PFSK-1 (cell line): Measurements from ENCODE around the gene ZNF664.

Experiments used
- FOXP2 ChIP-seq: optimal IDR thresholded peaks from 2 replicates; pipeline ENCODE3; 2011; ENCODE audit warnings: borderline replicate concordance, control low read depth, inconsistent platforms; ENCODE audit not compliant: insufficient read depth; ENCODE audit errors: extremely low read length, extremely low read depth
- POLR2AphosphoS5 ChIP-seq: IDR thresholded peaks from 2 replicates; pipeline ENCODE4 v1.6.1; 2012; ENCODE audit warnings: low read depth, mild to moderate bottlenecking, control low read depth, low read length, moderate library complexity
- REST ChIP-seq, 2 experiments: IDR thresholded peaks; 2 replicates each; pipeline versions ENCODE4 v1.6.1 to v1.8.0; 2011 to 2012; ENCODE audit warnings: low read depth in 2 of 2, low read length in 2 of 2, control low read depth in 1 of 2, inconsistent platforms in 1 of 2, mild to moderate bottlenecking in 1 of 2, moderate library complexity in 1 of 2; ENCODE audit not compliant: insufficient read depth in 1 of 2
- SIN3A ChIP-seq: IDR thresholded peaks from 2 replicates; pipeline ENCODE4 v1.6.1; 2012; ENCODE audit warnings: mild to moderate bottlenecking, low read length, moderate library complexity, borderline replicate concordance; ENCODE audit not compliant: insufficient read depth
- TAF1 ChIP-seq: IDR thresholded peaks from 2 replicates; pipeline ENCODE4 v1.6.1; 2012; ENCODE audit warnings: low read length, control low read depth, borderline replicate concordance; ENCODE audit not compliant: insufficient read depth

ZNF664 gene

GRCh38 chr12:123997908-123998307 is 24.9 kb downstream of the ZNF664 start:
- no peak for TF ChIP-seq POLR2AphosphoS5
- no peak for TF ChIP-seq REST (IDR thresholded peaks at IDR 0.05; ENCODE audit: insufficient read depth in 1 of 2, low read depth in 2 of 2, low read length in 2 of 2)
- TF ChIP-seq SIN3A, result no peak
- TF ChIP-seq FOXP2, result no peak
- TF ChIP-seq TAF1, result no peak

GRCh38 chr12:123998344-123998990 is 25.5 kb downstream of the ZNF664 start:
- TF ChIP-seq SIN3A (no peak), POLR2AphosphoS5 (no peak), REST (IDR thresholded peaks at IDR 0.05; ENCODE audit: insufficient read depth in 1 of 2, low read depth in 2 of 2, low read length in 2 of 2) (no peak), FOXP2 (no peak), TAF1 (no peak)

GRCh38 chr12:123998991-123999359 is 26.0 kb downstream of the ZNF664 start:
- no peak for TF ChIP-seq SIN3A
- TF ChIP-seq POLR2AphosphoS5, result no peak
- TF ChIP-seq FOXP2, result no peak
- no peak for TF ChIP-seq TAF1
- TF ChIP-seq REST (IDR thresholded peaks at IDR 0.05; ENCODE audit: insufficient read depth in 1 of 2, low read depth in 2 of 2, low read length in 2 of 2), result no peak

GRCh38 chr12:124000111-124000510 is 27.1 kb downstream of the ZNF664 start:
- TF ChIP-seq REST (IDR thresholded peaks at IDR 0.05; ENCODE audit: insufficient read depth in 1 of 2, low read depth in 2 of 2, low read length in 2 of 2) (no peak), SIN3A (no peak)

- TF ChIP-seq TAF1 (no peak), SIN3A (no peak), FOXP2 (no peak), POLR2AphosphoS5 (no peak), REST (IDR thresholded peaks at IDR 0.05; ENCODE audit: insufficient read depth in 1 of 2, low read depth in 2 of 2, low read length in 2 of 2) (no peak)
Measured at GRCh38 chr12:124001343-124001742, 28.3 kb downstream of the ZNF664 start.
